Aorta (tissue), 5 donors: ENCODE data around the gene PTPRM. TPM values are rescaled to one million over a fixed set of nuclear protein-coding genes. Genes with fewer than 3 reads are reported as not detected.
"Not testable (repeated sequence)": the region's sequence is repeated elsewhere in the genome, so short reads cannot be mapped to it uniquely, and the experiment has no call there.

Experiments used
- ATAC-seq: fragments of 200-7000 bp; cut with Tn5 transposase; one replicate; pipeline ENCODE4 v1.9.1; 2022; ENCODE audit warnings: moderate library complexity; ENCODE audit not compliant: low FRiP score
- DNase-seq, 2 donors: peaks; one replicate each; pipeline ENCODE4 v3.0.0-alpha.2; 2020
- H3K27ac ChIP-seq, 2 donors: one replicate each; pipeline ENCODE4 v1.5.1; 2013; ENCODE audit warnings: low read length in 2 of 2, mild to moderate bottlenecking in 2 of 2, moderate library complexity in 2 of 2, control low read depth in 1 of 2, inconsistent platforms in 1 of 2, low read depth in 1 of 2
- H3K27me3 ChIP-seq, 2 donors: one replicate each; pipeline ENCODE4 v1.6.1; 2013; ENCODE audit warnings: control low read depth in 1 of 2, low read length in 1 of 2, mild to moderate bottlenecking in 1 of 2, moderate library complexity in 1 of 2; ENCODE audit not compliant: insufficient read depth in 2 of 2, control insufficient read depth in 1 of 2
- H3K36me3 ChIP-seq, 2 donors: one replicate each; pipeline ENCODE4 v1.6.1; 2013; ENCODE audit warnings: control low read depth in 1 of 2, low read length in 1 of 2, mild to moderate bottlenecking in 1 of 2; ENCODE audit not compliant: insufficient read depth in 2 of 2, control insufficient read depth in 1 of 2
- H3K4me1 ChIP-seq, 2 donors: one replicate each; pipeline ENCODE4 v1.6.1; 2013; ENCODE audit warnings: low read length in 2 of 2, control low read depth in 1 of 2, mild to moderate bottlenecking in 1 of 2, moderate library complexity in 1 of 2; ENCODE audit not compliant: insufficient read depth in 2 of 2, control insufficient read depth in 1 of 2
- H3K4me3 ChIP-seq, 2 donors: one replicate each; pipeline ENCODE4 v1.5.1; 2013; ENCODE audit warnings: low read length in 2 of 2, control low read depth in 1 of 2, mild to moderate bottlenecking in 1 of 2
- H3K9me3 ChIP-seq: one replicate; pipeline ENCODE4 v1.6.1; 2013; ENCODE audit warnings: mild to moderate bottlenecking, low read length; ENCODE audit not compliant: control insufficient read depth
- WGBS, 2 donors: extraction: QIAGEN DNeasy Blood & Tissue Kit; methylation state at CpG; one replicate each; pipeline ENCODE4 v1.1.7; 2013; 5-methylcytosine and 5-hydroxymethylcytosine counted together
- intact Hi-C, 2 donors: fragments of 100-400 bp; cut with DNase I; formaldehyde crosslinking; loops; one replicate each; pipeline versions ENCODE4 v1.14.2 to v1.15.0; 2022
- polyA plus RNA-seq, 2 donors: library from polyadenylated mRNA; stranded (reverse); fragments of 200-250 nt; gene quantifications; one replicate each; pipeline ENCODE4 v1.2.3, GENCODE V29; 2013
- total RNA-seq, 2 donors: library from RNA; stranded (reverse); fragmentation: NEBNext Ultra II Directional; extraction: Animal tissue kit (Norgen Biotek cat#: 25700); gene quantifications; one replicate each; pipeline ENCODE4 v1.2.1, GENCODE V29; 2021
- donor health status: healthy with polysubstance abuse.
- donor health status: Bipolar disorder and iron deficiency.
- donor health status: DM: no; HTN: no; CAD: no.
- donor health status: DM: no; HTN: no; CAD: no.
- donor health status: DM: yes; HTN: yes; CAD: no.

Gene PTPRM
- total and polyA plus RNA-seq, 4 donors: 10.6 to 98.9 (median 65.6) TPM

DNA sequence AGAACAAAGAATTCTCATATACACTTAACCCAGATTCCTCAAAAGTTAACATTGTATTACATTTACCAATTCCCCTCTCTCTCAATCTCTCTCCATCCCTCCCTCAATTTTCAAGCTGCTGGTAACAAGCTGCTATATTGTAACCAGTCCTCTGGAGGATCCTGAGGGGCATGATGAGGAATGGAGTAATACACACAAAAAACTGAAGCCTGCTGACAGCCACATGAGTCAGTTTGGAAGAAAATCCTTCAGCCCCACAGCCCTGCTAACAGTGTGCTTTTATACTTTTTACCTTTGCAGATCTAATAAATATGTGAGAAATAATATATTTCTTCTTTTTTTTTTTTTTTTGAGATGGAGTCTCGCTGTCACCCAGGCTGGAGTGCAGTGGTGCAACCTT is 876.4 kb downstream of the PTPRM start:
- no peaks in the 10 kb centered on the region for H3K27me3 ChIP-seq
- intact Hi-C loops: no loop called here
- ATAC-seq (no peak), DNase-seq (no peak)
- no peak overlapping the region for H3K27ac ChIP-seq
- peaks cover 8% of the 10 kb centered on the region for H3K9me3 ChIP-seq
- no peaks in the 10 kb centered on the region for H3K4me1 ChIP-seq
- no peak overlapping the region for H3K4me3 ChIP-seq
- H3K36me3 ChIP-seq: no peaks in the 10 kb centered on the region
- WGBS, 2 donors: 88 to 100% methylated on average over 1 of the region's 1 CpG

GRCh38 chr18:8446936-8447335 is 879.8 kb downstream of the PTPRM start:
- intact Hi-C loops, ATAC-seq, H3K9me3 ChIP-seq, H3K36me3 ChIP-seq, H3K4me3 ChIP-seq, H3K27ac ChIP-seq, H3K4me1 ChIP-seq, H3K27me3 ChIP-seq, DNase-seq: not testable (repeated sequence)
- 66 to 73% methylated on average over 5 of the region's 5 CpGs for WGBS, 2 donors

DNA sequence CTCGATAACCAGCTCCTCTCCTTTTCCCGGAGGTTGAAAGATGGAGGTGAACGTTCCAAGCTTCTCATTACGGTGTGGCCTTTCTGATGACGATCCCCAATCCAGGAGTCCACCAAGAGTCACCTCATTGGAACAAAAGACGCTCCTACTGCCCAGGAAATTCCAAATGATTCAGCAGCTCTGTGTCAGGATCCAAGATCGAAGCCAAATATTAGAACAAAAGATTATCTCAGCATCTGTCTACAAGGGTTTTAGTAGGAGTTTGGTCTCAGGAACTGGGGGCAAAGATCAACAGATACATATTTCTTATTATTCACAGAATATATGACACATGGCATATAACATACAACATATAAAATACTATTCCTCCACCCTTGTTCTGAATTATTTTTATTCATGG is 881.0 kb downstream of the PTPRM start:
- H3K36me3 ChIP-seq: no peaks in the 10 kb centered on the region
- DNase-seq (no peak), ATAC-seq (no peak)
- WGBS, 2 donors: 81 to 89% methylated on average over 7 of the region's 7 CpGs
- no peak overlapping the region for H3K27ac ChIP-seq
- no peaks in the 10 kb centered on the region for H3K27me3 ChIP-seq
- no peaks in the 10 kb centered on the region for H3K4me1 ChIP-seq
- intact Hi-C loops: no loop called here
- H3K9me3 ChIP-seq: peaks cover 2% of the 10 kb centered on the region
- H3K4me3 ChIP-seq: no peak overlapping the region

DNA sequence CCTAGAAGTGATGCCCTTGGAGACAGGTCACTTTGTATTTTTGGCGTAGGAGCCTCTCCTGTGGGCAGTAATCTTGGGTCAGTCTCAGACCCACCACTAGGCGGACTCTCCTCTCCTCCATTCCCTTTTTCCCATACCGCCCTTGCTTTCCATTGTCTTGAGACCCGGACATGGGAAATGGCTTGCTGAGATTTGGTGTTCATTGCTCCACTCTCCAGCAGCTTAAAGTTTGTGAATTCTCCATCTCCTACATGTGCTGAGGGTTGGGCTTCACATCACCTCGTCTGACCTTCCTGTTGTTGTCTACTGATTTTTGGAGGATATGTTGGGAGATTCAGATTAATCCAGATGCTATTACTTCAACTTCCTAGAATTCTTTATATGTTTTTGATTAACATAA is 882.9 kb downstream of the PTPRM start:
- Histone ChIP-seq H3K9me3 (peaks cover 2% of the 10 kb centered on the region), H3K27ac (no peak overlapping the region), H3K36me3 (no peaks in the 10 kb centered on the region), H3K4me3 (no peak overlapping the region), H3K27me3 (no peaks in the 10 kb centered on the region), H3K4me1 (no peaks in the 10 kb centered on the region)
- no peak for DNase-seq
- WGBS, 2 donors: 45 to 47% methylated on average over 5 of the region's 5 CpGs
- intact Hi-C loops: no loop called here
- ATAC-seq: no peak

GRCh38 chr18:8450898-8451665 is 884.0 kb downstream of the PTPRM start:
- Histone ChIP-seq H3K4me1 (no peaks in the 10 kb centered on the region), H3K36me3 (no peaks in the 10 kb centered on the region), H3K27ac (no peak overlapping the region), H3K4me3 (no peak overlapping the region), H3K27me3 (no peaks in the 10 kb centered on the region), H3K9me3 (peaks cover 2% of the 10 kb centered on the region)
- ATAC-seq: peak; percentile 26
- no peak for DNase-seq
- intact Hi-C loops: no loop called here
- 86 to 87% methylated on average over 13 of the region's 13 CpGs for WGBS, 2 donors

DNA sequence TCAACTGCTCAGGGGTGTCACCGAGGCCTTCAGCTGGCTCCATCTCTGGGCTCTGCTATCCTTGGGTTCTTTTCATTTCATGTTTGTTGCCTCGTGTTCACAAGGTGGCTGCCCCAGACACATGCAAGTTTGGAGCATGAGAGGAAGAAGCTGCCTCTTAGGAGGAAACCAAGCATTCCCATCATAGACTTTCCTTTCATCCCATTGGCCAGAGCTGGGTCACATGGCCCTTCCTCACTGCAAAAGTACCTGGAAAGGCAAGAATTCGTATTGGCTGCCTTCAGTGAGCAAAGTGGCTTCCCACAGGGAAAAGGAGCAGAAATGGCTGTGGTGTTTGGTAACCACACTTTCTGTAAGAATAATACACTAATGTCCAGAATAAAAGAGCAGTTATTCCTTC is 886.4 kb downstream of the PTPRM start:
- intact Hi-C loops: no loop called here
- Histone ChIP-seq H3K9me3 (peaks cover 2% of the 10 kb centered on the region), H3K4me3 (no peak overlapping the region), H3K27ac (no peak overlapping the region), H3K36me3 (no peaks in the 10 kb centered on the region), H3K27me3 (no peaks in the 10 kb centered on the region), H3K4me1 (no peaks in the 10 kb centered on the region)
- WGBS, 2 donors: 74 to 78% methylated on average over 3 of the region's 3 CpGs
- DNase-seq (no peak), ATAC-seq (no peak)

GRCh38 chr18:8454136-8454535 is 887.0 kb downstream of the PTPRM start:
- ATAC-seq (no peak), DNase-seq (no peak)

GRCh38 chr18:8455661-8456614 is 888.8 kb downstream of the PTPRM start:
- 87 to 90% methylated on average over 8 of the region's 8 CpGs for WGBS, 2 donors
- intact Hi-C loops: no loop called here
- ATAC-seq: no peak

More at GRCh38 chr18:8454136-8454535, 887.0 kb downstream of the PTPRM start:
- WGBS, 2 donors: 58 to 63% methylated on average over 1 of the region's 1 CpG
- no peaks in the 10 kb centered on the region for H3K27me3 ChIP-seq
- H3K36me3 ChIP-seq: no peaks in the 10 kb centered on the region
- no peak overlapping the region for H3K4me3 ChIP-seq
- H3K9me3 ChIP-seq: peaks cover 2% of the 10 kb centered on the region
- intact Hi-C loops: no loop called here
- H3K27ac ChIP-seq: no peak overlapping the region
- H3K4me1 ChIP-seq: no peaks in the 10 kb centered on the region

More at GRCh38 chr18:8455661-8456614, 888.8 kb downstream of the PTPRM start:
- Histone ChIP-seq H3K9me3 (no peaks in the 10 kb centered on the region), H3K4me1 (no peaks in the 10 kb centered on the region), H3K27ac (no peak overlapping the region), H3K36me3 (no peaks in the 10 kb centered on the region), H3K4me3 (no peak overlapping the region), H3K27me3 (no peaks in the 10 kb centered on the region)
- no peak for DNase-seq
